GM12874 (cell line): ENCODE data around the gene ARHGAP45.

ENCODE experiments used
- TF ChIP-seq, protein P1 (sequence below): IDR thresholded peaks from 2 replicates; pipeline ENCODE4 v1.5.1; 2011; ENCODE audit warnings: low read depth, mild to moderate bottlenecking, control low read depth, low read length, moderate library complexity; ENCODE audit not compliant: insufficient read depth

Gene ARHGAP45

DNA sequence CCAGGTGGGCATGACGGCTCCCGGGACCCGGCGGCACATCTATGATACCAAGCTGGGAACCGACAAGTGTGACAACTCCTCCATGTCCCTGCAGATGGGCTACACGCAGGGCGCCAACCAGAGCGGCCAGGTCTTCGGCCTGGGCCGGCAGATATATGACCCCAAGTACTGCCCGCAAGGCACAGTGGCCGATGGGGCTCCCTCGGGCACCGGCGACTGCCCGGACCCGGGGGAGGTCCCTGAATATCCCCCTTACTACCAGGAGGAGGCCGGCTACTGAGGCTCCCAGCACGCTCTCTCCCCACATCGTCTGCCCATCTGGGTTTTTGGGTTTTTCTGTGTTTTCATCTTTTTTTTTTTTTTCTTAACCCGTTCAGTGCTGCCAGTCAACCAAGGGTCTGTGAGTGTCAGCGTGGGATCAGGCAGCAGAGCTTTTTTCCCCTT is 29.3 kb upstream of the ARHGAP45 start:
- TF ChIP-seq, protein P1, sequence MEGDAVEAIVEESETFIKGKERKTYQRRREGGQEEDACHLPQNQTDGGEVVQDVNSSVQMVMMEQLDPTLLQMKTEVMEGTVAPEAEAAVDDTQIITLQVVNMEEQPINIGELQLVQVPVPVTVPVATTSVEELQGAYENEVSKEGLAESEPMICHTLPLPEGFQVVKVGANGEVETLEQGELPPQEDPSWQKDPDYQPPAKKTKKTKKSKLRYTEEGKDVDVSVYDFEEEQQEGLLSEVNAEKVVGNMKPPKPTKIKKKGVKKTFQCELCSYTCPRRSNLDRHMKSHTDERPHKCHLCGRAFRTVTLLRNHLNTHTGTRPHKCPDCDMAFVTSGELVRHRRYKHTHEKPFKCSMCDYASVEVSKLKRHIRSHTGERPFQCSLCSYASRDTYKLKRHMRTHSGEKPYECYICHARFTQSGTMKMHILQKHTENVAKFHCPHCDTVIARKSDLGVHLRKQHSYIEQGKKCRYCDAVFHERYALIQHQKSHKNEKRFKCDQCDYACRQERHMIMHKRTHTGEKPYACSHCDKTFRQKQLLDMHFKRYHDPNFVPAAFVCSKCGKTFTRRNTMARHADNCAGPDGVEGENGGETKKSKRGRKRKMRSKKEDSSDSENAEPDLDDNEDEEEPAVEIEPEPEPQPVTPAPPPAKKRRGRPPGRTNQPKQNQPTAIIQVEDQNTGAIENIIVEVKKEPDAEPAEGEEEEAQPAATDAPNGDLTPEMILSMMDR = no peak

DNA sequence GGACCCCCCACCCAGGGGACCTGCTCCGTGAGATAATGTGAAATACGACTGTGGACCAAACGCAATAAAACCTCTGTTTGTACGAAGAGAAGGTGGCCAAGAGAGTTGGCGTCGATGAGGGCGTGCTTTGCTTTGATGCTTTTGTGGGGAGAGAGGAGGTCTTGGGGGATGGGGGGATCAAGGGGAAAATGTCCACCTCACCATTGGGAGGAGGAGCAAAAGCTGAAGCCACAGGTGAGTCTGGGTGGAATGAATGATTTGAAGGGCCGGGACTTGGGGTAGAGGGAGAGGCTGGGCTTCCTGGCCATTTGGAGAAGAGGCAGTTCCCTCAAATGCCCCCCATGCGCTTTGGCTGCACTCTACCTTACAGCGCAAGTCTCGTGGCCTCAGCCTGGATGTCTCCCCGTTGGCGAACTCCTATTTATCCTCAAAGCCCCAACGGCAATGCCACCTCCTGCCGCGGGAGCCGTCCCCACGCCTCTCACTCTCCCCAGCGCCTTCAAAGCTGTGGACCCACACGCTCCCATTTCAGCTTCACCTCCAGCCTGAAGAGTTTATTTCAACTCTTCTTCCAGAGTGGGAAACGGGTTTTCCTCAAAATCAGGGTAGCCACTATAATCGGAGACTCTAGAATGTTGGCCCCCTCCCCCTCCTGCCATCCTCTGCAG is 27.9 kb upstream of the ARHGAP45 start:
- TF ChIP-seq, protein P1 = no peak

DNA sequence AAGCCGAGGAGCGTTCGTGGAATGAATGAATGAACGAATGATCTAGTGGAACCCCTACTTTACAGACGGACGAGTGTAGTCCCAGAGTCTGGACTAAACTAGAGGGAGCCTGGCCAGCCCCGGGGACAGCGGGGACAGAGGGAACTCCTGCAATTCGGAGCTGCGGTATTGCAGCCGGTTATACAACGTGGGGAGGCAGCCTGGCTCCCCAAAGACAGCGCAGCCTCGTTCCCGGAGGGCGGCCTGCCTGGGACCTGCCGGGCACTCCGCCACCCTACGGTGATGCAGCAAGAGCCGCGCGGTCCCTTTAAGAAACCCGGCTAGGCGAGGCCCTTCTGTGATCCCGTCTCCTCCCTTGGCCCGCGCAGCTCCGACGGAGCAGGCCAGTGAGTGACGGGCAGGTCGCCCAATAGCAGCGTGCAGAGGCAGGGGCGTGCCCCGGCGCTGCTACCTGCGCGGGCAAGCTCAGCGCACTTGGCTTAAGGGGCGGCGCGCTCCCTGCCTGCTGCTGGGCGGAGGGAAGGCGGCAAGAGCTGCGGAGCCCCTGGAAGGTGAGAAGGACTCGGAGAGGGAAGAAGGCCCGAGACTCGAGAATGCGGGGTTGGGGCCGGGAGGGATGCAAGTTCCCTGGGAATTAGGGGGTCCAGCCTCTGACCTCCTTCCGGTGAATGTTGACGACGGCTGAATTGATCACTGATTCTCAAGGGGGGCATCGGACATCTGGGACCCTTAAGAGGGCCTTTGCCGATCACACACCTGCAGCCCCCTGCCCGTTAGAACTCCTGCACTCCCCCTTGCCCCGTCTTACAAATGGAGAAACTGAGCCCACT is 27.1 kb upstream of the ARHGAP45 start, which contains the start of gene ABCA7:
TSS of gene ABCA7 (plus strand) at position 462 of the 830 bp plus-strand sequence. CDS start 1,255 bp downstream, outside the sequence.
- TF ChIP-seq, protein P1 = no peak

DNA sequence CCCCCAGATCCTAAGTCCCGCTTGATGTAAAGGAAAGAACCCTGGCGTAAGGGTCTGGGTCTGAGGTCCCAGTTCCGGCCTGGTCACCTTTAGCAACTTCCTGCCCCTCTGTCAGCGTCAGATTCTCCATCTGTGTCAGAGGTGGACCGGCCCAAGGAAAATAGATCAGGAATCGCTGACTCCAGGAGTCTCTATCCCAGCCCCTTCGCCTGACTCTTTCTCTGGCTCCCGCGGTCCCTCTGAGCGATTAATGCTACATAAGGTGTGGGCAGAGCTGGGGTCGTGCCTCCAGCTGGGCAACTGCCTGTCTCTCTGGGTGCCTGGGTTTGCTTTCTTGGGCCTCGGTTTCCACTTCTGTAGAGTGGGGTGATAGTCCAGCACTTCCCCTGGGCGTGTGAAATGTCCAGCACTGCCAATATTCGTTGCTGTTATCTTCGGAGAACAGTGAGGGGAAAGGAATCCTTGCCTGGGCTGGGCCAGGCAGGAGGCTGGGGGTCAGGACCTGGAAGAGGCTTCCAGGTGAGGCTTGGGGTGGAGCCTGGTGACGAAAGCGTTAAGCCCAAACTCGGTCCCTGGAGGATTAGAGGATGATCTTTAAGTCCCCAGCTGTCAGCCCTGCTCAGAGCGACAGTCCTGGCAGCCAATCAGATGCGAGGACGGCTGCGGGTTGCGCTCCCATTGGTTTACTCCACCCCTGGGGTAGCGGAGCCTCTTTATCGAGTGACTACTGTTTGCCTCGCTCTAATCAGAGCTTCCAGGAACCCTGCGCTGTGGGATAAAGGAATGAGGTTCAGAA is 26.3 kb upstream of the ARHGAP45 start:
- TF ChIP-seq, protein P1 = no peak

DNA sequence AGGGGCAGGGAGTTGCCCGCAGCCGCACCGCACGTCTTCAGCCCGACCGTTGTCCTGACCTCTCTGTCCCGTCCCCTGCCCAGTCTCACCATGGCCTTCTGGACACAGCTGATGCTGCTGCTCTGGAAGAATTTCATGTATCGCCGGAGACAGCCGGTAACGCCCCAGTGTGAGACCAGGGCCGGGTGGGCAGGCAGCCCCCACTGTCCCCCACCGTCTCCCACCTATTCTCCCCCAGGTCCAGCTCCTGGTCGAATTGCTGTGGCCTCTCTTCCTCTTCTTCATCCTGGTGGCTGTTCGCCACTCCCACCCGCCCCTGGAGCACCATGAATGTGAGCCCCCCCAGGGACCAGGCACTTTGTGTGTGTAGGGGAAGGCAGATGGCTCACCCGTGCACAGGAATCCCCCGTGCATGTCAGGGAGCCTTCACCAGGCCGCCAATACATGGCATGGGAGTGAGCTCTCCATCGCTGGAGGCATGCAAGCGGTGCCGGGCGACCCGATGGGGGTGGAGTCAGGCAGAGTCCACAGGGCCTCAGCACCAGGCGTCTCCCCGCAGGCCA is 25.6 kb upstream of the ARHGAP45 start:
- TF ChIP-seq, protein P1 = no peak

DNA sequence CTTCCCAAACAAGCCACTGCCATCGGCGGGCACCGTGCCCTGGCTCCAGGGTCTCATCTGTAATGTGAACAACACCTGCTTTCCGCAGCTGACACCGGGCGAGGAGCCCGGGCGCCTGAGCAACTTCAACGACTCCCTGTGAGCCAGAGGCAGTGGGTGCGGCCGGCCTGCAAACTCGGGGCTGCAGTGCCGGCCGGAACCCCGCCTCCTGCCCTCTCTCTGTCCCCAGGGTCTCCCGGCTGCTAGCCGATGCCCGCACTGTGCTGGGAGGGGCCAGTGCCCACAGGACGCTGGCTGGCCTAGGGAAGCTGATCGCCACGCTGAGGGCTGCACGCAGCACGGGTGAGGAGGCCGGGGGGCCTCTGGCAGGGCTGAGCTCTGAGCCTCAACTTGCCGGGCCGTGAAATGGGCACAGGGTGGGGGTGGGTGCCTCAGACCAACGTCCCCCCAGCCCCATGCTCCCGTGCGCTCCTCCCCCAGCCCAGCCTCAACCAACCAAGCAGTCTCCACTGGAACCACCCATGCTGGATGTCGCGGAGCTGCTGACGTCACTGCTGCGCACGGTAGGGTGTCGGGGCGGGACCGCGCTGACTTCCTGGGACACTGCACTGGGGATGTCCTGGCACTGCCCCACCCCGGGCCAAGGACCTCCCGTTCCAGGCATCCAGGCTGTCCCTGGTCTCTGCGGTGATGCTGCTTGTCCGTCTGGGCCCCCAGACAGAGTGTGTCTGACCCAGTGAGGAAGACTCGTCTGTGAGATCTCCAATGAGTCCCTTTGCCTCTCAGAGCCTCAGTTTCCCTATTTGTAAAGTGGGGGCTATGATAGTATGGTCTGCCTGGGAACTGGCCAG is 24.9 kb upstream of the ARHGAP45 start:
- TF ChIP-seq, protein P1 = no peak
